NCI-H2107 (cell line): Measurements from ENCODE around the gene EGR4.

Source experiments
- DNase-seq: peaks from one replicate; lab custom pipeline; 2025; lab: John Stamatoyannopoulos, UW

The EGR4 gene

DNA sequence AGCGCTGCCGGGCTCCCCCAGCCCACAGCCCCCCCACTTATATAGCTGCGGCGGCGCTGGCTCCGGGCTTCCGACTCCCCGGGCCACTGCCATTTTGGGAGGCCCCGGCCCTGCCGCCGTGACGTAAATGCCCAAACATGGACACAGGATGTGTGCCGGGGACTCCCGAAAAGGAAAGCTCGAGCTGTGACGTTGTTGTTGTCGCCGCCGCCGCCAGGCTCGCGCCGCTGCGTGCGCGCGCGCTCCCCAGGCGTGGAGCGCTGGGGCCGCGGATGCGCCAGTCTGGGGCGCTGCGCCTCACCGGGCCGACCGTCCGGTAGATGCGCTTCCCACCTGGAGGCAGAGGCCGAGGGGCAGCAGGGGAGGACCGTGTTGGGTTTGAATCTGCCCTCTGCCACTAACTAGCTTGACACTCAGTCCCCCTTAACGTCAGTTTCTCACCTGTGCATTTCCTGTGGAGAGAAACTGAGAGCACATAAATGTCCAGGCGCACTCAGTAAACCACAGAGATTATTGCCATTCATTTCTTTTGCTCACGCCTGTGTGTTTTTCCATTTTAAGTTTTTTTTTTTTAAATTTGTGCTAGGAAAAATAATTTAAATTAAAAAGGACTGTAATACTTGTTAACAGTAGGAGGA is at the start of gene EGR4:
Gene EGR4, minus strand, starts transcription at position 15 of the 638 bp plus-strand sequence. CDS start 231 bp downstream, outside the sequence.
- DNase-seq: peak; percentile 77

DNA sequence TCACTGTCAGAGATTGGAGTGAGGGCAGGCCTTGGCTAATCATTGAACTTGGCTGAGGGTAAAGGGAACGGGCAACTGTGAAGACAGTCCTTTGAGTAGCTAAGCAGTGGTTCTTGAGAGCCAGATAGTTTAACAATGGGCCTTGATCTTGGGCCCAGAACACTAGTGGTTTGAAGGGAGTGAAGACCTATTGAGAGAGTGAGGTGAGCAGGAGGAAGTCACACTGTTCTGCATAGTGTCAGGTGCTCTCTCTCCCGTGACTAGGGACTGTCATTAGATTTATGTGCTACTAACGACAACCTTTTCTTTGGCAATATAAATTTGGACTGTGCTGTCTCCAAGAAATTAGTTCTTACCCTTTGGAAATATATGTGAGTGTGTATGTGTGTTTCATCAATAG is 47.7 kb upstream of the EGR4 start:
- DNase-seq: no peak

DNA sequence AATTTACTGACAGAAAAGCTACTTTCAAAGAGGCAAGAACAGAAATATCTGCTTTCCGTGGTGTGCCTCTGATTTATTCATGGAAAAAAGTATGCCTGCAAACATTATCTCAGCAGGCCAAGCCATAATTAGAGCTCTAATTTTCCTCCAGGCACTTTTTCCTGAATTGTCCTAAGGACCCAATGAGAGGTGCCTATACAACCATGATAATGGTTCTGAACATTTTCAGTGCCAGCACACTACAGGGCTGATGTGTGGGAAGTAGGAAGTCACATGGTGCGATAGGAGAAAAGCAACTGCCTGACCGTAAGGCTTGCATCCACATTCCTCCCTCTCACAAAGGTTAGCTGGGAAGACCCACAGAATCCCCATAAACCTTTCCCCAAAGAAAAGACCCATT is 45.9 kb upstream of the EGR4 start:
- DNase-seq: no peak

DNA sequence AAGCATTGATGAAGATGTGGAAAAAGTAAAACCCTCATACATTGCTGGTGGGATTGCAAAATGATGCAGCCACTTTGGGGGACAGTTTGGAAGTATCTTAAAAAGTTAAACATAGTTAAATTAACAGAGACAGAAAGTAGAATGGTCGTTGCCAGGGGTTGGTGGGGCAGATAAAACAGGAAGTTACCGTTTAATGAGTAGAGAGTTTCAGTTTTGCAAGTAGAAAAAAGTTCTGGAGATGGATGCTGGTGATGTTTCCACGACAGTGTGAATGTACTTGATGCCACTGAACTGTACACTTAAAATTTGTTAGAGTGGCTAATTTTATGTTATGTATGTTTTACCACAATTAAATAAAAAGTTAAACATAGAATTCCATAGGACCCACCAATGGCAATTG is 44.5 kb upstream of the EGR4 start:
- DNase-seq: no peak

DNA sequence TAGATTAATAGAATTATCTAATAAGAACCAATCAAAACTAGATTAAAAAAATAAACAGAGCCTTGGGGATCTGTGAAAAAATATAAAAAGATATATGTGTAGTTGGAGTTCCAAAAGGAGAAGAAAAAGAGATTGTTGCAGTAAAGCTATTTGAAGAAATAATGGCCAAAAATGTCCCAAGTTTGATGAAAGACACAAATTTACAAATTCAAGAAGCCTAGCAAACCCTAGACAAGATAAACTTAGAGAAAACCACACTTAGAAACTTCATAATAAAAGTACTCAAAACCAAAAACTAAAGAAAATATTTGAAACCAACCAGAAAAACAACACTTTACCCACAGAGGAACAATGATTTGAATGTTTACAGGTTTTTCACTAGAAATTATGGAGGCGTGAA is 41.3 kb upstream of the EGR4 start:
- DNase-seq: no peak

DNA sequence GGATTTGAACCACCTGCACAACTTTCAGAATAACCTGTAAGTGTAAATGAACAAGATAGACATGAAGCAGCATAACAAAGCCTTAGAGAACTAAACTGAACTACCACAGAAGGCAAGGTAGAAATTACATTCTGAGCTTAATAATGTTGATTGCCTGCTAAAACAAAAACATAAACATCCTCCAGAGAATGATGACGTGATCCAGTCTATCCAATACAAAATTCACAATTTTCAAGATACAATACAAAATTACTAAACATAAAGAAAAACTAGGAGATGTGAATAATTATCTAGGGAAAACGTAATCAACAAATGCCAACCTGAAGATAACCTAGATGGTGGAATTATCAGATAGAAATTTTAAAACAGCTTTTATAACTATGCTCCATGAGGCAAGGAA is 40.7 kb upstream of the EGR4 start:
- no peak for DNase-seq

DNA sequence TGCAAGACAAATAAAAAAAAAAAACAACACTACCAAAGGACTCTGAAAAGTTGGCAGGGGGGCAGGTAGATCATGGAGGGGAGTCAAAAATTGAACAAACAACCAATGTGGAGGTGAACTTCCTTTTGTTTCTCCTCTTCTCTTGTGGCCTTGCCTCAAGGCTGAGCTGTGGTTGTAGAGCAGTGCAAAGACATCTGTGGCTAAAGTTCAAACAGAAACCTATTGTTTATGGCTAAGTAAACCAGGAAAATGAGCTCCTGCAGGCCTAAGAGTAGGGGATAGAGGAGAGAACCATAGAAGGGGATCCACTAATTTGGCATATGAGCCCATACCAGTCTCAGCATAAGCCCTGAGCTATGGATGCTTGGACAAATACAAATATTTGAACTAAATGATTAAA is 40.2 kb upstream of the EGR4 start:
- no peak for DNase-seq

DNA sequence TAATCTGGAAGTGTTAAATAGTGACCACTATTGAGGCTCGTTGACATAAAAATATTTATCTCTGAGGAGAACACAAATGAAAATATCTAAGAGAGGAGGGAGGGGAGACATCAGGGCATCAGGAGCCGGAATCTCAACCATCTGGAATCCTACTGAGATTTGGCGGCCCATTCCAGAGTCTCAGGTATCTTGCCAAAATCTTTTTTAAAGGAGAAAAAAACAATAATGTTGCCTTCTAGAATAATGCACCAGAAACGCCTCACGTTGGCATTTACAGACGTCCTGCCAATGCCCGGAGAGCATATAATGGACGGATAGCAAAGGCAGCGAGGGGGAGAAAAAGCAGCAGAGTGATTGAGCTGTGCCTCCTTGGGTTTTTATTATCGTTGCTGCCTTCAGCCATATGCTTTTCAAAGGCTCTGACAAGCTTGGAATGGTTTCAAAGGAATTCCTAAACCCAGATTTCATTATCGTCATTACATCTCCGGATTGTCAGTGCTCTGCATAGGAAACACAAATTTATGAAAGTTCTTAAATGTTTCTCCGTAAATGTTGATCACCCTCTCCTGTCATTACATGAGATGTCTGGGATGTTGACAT is 30.9 kb upstream of the EGR4 start:
- DNase-seq: no peak

DNA sequence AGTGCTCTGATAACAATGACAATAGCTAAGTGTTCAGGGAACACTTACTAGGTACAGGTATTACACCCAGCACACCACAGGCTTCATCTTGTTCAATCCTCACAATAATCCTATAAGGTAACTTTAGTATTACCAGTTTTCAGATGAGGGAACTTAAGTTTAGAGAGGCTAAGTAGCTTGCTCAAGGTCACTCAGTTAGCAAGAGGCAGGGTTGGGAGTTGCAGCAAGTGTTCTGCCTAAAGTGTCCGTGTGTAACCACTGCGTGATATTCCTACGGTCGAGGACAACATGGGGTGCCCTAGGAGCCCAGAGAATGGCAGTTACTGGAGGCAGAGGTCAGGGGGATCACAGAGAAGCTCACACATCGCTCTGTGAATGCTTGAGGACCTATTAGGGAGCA is 30.2 kb upstream of the EGR4 start:
- no peak for DNase-seq

DNA sequence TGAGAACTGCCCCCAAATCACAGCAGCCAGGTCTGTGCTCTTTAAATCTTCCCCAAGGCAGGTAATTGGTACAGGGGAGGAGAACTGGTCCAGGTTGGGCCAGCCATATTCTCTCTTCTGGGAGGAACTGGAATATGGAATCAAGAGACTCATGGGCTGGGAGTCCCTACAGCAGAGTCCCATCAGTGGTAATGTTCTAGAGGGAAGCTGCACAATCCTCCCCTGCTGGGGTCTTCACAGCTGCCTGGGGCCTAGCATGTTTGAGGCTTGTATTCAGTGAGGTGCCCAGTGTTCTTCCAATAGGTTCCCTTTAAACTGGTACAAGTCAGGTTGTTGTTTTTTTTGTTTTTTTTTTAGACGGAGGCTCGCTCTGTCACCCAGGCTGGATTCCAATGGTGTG is 21.1 kb upstream of the EGR4 start:
- DNase-seq: no peak

DNA sequence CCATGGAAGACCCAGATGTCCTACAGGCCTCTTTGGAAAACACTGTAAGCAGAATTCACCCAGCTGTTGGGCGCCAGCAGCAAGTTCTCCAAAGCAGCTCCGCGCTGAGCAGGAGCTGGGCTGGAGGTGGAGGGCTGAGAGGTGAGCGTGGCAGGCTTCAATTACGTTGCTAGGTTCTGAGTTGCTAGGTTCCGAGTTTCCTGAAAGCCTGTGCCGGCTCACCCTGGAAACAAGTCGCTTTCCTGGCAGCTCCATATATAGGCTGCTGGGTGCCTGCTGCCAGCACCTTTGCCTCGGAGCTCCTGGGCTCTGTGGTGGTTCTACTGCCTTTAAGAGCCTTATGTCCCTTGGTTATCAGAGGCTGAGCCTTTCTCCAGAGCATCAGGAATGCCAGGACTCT is 14.4 kb upstream of the EGR4 start:
- peak; percentile 22 for DNase-seq

DNA sequence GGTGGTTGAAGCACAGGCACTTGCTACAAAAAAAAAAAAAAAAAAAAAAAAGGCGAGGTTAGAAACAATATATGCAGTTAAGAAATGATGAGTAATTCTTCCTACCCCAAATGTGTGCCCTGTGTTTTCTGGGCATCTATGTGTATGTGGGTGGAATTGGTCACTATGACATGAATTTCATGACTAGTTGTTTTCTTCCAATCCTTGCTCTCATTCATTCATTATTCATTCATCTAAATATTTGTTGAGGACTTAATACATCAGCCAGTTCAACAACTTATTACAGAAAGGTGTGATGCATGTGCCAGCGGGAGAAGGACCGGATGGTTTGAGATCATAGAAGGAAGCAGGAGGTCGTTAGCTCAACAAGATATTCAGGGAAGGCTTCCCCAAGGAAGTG is 8.3 kb upstream of the EGR4 start:
- DNase-seq: no peak

DNA sequence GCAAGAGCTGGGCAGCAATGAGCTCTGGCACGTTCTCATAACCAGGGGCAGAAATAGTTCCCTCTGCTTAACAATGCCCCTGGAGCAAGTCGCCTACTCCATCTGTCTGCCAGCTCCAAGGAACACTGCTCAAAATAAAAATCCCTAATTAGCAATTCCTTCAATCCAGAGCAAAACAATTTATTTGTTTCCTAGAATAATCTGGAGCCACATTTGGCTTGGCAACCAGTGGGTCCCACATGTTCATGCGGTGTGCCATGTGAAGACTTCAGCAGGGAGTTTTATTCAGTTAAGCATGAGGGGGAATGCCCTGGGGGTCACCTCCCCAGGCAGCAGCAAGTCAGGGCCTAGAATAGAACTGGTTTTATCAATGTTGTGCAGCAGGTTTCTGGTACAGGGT is 7.6 kb upstream of the EGR4 start:
- no peak for DNase-seq

DNA sequence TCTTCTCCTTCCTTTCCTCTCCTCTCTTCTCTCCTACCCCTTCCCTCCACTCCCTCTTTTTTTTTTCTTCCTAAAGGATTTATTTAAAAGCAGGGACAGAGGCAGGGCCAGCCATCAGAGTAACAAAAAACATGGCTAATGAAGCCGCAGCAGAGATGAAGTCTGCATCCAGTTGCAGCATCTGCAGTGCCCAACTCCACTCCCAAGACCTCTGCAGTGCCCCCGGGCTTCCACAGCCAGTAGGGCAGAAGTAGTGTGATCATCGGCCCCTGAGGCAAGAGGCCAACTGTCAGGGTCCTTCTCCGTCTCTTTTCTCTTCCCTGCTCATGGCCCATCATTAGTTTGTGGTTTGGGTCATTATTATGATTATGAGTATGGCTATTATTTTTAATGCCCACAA is 4.2 kb upstream of the EGR4 start:
- no peak for DNase-seq

DNA sequence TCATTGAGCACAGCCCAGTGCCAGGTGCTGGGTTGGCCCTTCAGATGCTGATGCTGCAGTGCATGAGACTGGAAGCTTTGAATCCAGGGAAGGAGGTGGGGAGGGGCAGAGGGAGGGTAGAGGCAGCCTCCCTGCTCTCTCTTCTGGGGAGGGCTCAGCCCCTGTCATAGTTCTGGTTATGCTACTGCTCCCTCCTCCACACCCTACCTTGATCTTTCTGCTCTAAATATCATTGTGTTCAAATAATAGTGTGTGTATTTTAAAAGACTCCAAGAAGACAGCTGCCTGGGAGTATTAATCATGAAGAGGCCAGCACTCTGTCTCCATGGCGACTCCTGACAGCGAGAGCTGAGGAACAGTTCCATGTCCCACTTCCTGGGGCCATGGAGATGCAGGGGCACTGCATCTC is 3.8 kb upstream of the EGR4 start:
- no peak for DNase-seq

DNA sequence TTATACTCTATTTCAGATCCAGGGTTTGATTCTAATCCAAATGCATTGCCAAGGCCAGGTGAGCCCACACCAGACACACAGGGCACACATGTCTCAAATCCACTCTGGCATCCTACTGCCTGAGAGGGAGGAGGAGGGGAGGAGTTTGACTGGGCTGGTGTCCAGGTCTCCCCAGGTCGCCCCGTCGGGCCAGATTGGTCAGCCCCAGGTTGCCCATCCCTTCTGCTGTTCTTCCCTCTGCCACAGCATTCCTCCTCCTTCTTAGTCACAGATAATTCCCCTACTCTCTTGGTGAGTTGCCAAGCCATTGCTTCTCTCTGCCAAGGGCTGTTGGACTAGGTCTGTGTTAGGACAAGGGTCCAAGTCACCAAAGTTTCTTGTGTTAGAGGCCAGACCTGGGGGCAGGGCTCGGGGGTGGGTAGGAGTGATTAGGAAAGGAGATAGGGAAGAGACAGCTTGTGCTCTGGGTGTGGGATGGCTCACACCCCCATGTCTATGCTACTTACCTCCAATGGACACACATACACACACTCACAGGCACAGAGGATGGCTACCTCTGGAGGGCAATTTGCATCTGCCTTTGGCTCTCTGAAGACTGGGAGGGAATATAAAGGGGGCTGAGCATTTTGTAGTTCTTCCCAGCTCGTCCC is 2.5 kb upstream of the EGR4 start:
- DNase-seq: no peak

DNA sequence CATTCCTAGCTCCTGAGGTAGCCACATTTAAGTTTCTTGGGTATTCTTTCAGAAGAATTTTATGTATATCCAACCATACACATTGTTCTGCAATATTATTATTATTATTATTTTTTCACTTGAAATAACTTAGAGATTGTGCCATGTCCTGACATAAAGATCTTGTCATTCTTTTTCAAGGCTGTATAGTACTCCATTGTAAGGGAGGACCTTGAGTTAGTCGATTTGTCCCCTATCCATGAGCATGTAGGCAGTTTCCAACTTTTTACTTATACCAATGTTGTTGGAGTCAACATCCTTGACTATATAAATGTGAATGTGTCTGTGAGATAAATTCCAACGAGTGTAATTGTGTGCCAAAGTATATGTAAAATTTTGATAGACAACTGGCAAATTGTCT is 891 bp upstream of the EGR4 start:
- no peak for DNase-seq

DNA sequence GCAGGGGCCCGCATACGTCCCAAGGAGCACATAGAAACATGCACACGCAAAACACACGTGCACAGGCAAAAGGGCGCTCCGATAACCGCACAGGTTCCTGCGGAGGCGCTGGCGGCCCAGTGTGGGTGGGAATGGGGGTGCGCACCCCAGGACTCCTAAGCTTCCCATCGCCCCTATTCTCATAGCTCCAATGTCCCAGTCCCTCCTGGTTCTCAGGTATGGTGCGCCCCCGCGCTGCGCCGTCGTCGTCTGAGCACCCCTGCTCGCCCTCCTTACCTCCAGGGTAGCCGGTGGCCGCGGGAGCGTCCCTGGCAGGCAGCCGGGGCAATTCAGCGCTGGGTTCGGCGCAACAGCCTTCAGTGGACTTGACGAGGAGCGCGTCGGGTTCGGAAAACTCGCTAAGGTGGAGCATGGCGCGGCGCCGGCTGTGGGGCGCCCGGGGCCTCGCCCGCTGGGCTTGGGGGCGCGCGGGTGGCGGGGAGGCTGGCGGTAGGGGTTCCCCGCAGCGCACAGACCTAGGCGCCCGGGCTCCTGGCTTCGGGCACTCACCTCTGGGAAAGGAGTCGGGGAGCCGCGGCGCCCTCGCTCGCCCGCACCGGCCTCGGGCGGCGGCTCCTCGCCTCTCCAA is 328 bp downstream of the EGR4 start:
- no peak for DNase-seq

DNA sequence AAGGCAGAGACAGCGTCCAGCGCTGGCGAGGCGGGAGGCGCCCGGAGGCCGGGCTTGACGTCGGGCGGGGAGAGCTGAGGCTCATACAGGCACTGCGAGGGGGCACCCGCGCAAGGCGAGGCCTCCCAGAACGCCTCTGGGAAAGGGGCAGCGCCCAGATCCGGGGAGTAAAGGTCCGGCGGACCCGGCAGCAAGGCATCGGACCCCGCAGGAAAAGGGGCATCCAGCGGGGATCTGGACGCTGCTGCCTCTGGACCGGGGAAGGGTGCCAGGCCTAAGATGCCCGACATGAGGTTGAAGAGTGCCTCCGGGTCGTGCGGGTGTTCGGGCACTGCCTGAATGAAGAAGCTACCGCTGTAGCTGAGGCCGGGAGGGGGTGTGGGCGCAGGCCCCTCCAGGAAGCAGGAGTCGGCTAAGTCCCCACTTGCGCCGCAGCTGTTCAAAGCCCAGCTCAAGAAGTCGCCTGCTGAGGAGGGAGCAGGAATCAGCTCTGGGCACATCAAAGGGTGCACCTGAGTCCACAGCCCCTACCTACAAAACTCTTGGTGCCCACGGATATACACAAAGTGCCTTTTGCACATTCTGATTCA is 937 bp downstream of the EGR4 start:
- no peak for DNase-seq

DNA sequence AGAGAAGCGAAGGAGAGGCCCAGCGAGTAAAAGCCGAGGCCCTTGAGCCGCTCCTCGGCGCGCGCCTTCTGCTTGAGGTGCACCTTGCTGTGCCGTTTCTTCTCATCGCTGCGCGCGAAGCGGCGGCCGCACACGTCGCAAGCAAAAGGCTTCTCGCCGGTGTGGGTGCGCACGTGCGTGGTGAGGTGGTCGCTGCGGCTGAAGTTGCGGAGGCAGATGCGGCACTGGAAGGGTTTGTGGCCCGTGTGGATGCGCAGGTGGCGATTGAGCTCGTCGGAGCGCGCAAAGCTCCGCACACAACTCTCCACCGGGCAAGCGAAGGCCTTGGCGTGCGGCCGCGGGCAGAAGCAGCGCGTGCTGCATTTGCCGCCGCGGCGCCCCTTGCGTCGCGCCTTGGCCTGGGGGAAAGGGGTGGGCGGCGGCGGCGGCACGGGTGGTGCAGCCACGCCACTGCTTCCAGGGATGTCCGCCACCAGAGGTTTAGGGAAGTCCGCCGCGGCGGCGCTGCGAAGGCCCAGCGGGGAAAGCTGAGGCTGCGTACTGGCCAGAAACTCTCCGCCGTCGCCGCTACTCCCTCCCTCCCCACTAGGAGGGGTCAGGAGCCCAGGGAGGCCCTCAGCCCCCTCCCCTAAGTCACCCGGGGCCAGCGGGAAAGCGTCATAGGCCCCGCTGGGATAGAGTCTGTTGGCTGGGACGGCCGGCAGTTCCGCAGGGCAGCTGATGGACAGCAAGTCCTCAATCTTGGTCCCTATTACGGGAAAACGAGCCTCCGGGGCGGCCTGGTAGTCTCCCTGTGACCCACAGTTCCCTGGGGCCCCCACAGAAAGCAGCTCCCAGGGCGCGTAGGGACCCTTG is 1.7 kb downstream of the EGR4 start:
- DNase-seq: no peak

DNA sequence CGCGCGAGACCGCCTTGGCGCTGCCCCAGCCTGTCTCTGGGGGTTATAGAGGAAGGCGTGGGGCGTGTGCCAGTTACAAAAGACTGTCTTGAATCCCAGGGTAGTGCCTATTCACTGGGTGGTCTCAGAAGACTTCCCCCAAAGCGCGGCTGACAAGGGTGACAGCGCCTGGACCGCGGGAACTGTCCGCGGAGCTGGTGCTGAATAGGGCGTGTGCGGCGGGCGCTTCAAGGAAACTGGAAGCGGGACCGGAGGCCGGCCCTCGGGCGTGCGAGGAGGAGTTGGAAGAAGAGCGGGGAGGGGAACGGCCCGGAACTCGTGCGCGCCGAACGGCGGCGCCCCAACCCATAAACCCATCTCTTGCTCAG is 2.3 kb downstream of the EGR4 start:
- no peak for DNase-seq
